Suppressor macrophage (primary cell): ENCODE results near the gene RABGAP1L.
A peak's percentile ranks its signal among the peaks of the same experiment; 100 is the strongest.
"Not testable (repeated sequence)": the region's sequence is repeated elsewhere in the genome, so short reads cannot be mapped to it uniquely, and the experiment has no call there.

Experiments
- DNase-seq, 4 experiments: peaks; one replicate each; pipeline ENCODE4 v3.0.0-alpha.2; 2020 to 2022

Gene RABGAP1L

DNA sequence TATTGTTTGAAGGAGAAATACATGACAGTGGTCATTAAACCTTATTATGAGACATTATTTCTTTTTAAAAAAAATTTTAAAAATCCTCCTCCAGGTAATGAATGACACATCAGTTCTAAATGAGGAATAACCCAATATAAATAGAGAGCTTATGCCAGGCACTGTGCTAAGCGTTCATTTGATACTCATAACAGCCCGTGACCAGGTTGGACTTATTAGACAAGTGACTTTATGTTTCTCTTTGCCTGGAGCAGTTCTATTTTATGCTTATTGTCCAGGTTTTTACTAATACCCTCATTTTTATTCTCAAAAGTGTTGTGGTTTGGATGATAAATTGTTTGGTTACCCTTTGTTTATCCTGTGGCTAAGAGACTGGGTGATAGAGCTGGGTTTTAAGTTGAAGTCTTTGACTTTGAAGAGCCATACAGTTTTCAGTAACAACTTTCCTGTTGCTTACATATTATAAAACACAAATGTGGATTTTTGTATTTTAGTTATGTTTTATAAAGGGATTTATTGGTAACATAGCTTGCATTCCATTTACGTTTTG, 84.2 kb downstream of the RABGAP1L start:
- DNase-seq: no peak

DNA sequence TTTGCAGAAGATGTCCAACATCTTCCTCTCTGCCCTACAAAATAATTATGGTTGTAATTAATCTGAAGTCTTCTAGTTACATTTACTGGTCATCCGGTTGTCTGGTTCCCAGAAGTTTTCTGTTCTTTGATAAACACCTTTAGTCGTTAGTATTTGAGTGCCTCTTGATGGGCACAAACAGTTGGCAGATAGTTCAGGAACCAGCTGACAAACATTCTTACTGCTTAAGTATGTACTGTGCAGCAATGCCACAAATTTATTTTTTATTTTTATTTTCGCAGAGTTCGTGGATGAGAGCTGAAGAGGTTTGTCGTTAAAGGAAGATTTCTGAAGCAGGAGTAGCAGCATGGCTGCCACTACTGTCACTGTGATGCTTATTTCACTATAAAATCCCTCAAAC, 84.7 kb downstream of the RABGAP1L start:
- no peak for DNase-seq

DNA sequence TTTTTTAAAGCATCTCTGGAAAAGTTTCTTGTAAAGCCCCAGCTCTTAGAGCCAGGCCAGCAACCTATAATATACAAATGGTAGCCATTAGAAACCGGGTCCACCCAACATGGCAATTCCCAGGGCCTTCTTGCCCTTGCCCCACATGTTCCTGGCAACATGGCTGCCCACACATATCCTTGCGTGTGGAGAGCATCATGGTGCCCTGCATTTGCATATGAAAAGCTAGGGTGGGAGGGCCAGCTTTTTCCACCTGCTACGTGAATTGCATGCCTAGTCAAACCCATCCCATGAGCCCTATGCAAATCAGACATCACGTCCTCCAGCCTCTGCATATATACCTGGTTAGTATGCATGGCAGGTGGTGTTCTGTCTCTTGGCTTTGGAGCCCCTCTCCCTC, 88.2 kb downstream of the RABGAP1L start:
- no peak for DNase-seq

DNA sequence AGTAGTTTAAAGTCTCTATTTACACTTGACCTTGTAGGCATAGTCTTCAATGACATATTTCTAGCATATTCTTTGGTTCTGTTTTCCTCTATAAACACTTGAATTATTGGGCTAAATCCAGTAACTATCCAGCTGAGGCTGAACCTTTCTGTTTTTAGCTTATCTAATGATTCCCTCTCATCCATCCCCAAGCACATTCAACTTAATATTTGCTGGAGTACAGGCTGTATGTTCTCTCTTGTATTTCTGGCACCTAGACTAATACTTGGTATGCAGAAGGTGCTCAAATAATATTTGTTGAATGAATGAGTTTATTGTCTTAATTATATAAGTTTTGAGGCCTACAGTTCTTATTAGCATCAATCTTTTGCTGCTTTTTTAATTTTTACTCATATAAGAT, 88.7 kb downstream of the RABGAP1L start:
- DNase-seq: no peak

DNA sequence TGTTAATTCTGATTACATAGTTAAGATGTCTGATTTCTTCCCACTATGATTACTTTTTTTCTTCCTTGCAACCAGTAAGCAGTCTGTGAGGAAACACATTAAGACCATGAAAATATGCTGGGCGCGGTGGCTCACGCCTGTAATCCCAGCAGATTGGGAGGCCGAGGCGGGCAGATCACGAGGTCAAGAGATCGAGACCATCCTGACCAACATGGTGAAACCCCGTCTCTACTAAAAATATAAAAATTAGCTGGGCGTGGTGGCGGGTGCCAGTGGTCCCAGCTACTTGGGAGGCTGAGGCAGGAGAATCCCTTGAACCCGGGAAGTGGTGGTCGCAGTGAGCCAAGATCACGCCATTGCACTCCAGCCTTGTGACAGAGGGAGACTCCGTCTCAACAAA, 97.1 kb downstream of the RABGAP1L start:
- DNase-seq: not testable (repeated sequence)

- DNase-seq: peak; percentile 50 to 59 (median 54)
Observed at GRCh38 chr1:174258148-174258550, 98.8 kb downstream of the RABGAP1L start.

GRCh38 chr1:174262349-174263241, 103.3 kb downstream of the RABGAP1L start:
- DNase-seq: peak; percentile 36 to 55 (median 42)

DNA sequence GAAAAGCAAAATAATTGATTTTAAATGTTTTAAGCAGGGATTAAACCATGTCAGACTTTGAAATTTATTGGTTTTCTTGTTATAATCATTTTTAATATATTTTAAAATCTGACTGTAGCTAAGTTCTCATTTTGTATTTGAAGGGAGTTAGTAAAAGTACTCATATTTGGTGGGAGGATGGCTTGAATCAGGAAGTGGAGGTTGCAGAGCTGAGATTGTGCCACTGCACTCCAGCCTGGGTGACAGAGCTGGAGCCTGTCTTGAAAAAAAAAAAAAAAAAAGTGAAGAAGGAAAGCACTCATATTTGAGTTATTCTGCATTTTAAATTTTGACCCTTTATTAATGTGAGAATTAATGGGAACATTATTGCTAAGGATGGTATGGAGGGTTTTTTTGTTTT, 106.0 kb downstream of the RABGAP1L start:
- DNase-seq: peak; percentile 22 to 62 (median 60)

GRCh38 chr1:174266476-174266875, 107.2 kb downstream of the RABGAP1L start:
- no peak for DNase-seq

DNA sequence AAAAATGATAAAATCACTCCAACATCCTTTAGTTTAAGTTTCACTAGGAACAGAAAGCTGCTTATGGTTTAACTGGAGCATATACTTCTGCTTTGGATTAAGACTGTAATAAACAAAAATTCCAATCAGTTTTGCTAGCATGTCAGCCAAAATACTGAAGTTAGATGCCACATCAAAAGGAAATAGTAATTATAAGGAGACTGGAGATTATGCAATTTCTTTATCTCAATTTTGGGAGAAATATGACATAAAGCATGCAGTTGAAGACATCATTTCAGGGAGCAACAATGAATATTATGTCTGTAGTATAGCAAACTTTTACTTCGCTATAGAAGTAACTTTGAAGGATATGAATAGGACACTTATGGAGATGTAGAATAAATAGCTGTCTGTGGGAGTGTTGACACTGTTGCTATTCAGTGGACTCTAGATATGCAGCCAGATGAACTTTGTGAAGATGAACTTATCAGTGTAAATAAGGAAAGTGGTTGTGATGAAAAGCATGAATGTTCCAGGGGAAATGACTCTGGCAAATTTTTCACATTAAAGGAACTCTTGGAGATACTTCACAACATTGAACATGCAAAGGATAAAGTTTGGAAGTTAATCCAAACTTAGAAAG, 107.8 kb downstream of the RABGAP1L start:
- no peak for DNase-seq

DNA sequence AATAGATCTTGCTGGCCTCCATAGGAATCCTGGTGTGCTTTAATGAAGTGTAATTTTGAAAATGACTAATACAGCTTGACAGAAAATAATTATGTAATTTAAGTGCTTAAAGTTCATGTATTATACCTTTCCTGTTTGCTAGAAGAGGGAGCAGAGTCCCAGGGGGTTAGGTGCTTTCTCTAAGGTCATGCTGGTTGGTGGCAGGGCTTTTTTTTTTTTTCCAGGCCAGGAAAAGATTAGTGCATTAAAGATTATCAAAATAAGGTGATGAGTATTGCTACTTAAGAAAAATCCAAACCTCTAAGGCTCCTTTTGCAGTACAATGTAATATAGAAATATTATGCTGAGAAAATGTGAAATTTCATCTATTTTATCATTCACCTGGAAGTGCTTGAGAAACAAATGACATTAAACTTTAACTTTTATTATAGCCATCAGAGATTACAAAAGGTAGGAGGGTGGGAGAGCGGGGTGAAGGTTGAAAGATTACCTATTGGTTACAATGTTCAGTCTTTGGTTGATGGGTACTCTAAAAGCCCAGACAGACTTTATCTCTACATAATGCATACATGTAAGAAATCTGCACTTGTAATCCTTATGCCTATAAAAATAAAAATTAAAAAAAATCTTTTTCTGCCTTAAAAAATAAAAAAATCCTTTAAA, 110.8 kb downstream of the RABGAP1L start:
- no peak for DNase-seq

- DNase-seq: no peak
Observed at GRCh38 chr1:174273190-174273589, 113.9 kb downstream of the RABGAP1L start.

DNA sequence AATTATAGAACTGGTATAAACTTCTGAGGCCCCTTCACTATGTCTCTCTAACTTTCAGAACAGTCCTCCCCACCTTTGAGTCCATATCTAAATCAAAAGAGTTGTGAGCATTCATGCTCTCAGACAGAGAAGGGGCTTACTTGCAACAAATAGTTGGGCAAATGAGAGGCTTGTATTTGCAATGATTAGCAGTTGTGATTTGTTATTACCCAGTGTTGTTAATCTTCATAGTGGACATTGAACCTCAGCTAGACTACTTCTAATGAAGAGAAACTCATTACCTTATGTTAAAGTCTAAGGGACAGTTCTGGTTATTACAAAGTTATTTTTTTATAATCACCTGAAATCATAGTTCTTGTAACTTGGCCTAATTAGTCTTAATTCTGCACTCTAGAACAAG, 114.5 kb downstream of the RABGAP1L start:
- DNase-seq: no peak

DNA sequence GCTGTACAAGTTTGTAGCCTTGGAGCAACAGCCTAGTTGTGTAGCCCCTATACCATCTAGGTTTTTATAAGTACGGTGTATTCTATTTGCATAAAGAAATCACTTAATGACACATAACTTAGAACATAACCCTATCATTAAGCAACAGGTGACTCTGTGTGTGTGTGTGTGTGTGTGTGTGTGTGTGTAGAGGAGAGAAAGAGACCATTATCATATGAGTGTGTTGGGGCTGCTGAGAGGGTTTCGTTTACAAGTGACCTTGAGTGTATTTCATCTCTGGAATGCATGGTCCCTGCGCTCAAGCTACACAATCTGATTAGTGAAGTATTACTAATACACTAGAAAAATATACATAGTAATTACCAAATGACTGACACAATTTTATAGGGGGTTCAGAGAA, 115.1 kb downstream of the RABGAP1L start:
- no peak for DNase-seq

GRCh38 chr1:174274884-174275283, 115.6 kb downstream of the RABGAP1L start:
- DNase-seq: no peak

GRCh38 chr1:174276087-174276486, 116.8 kb downstream of the RABGAP1L start:
- no peak for DNase-seq

- DNase-seq: no peak
Observed at GRCh38 chr1:174284052-174284451, 124.7 kb downstream of the RABGAP1L start.

GRCh38 chr1:174286042-174286441, 126.7 kb downstream of the RABGAP1L start:
- DNase-seq: no peak

DNA sequence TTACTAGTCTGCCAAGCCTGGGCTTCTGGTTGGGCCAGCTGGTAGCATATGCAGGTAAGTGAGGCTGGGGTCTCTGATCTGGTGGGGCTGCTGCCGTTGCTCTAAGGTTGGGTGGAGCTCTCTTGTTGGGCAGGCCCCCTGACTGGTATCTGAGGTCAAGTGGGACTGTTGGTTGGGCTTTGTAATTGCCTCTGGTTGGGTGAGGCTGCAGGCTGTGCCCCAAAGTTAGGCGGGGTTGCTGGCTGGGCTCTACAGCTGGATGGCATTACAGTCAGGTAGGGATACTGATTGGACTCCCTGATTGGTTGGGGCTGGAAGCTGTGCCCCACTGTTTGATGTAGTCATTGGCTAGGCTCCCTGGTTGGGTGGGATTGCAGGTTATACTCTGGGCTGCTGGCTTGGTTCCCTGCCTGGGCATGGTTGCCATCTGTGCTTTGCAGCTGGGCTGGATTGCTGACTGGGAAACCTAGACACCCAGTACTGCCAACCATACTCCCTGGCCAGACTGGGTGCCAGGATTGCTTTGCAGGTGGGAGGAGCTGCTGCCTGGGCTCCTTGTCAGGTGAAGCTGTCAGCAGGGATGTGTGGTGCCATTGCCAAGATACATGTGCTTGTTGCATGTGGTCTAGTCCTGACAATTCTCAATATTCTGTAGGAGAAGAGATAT, 130.5 kb downstream of the RABGAP1L start:
- DNase-seq: no peak

DNA sequence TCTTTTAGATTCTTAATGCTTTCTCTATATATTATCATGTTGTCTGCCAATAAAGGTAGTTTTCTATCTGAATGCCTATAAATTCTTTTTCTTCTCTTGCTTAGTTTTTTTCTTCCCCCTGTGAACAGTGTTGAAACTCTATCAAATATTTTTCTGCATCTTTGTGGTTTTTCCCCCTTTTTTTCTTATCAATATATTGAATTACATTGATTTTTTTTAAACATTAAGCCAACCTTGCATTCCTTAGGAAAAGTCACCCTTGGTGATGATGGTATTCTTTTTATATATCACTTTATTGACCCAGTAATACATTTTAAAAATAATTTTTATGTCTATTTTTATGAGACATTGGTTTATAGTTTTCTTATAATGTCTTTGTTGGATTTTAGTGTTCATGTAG, 131.7 kb downstream of the RABGAP1L start:
- no peak for DNase-seq

DNA sequence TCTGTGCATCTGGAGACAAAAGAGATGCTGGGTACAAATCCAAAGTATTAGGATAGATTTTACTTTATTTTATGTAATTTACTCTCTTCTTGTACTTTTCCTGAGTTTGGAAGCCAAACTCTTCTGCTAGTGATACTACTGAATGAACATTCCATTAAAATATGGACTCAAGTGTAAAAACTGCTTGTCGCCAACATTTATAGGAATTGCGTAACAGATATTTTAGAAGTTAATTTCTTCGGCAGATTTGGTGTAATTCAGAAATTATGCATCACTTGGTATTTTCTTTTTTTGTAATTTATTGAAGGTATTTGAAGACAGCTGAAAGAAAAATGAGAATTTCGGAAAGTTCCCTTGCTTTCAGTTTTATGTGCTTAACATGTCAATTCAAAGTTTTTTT, 137.0 kb downstream of the RABGAP1L start:
- DNase-seq: no peak

- DNase-seq: no peak
Observed at GRCh38 chr1:174297351-174297750, 138.0 kb downstream of the RABGAP1L start.
